GM10248 (cell line): ENCODE measurements around the gene NMNAT1.
A peak's percentile ranks its signal among the peaks of the same experiment; 100 is the strongest.

Experiments
- CTCF ChIA-PET: fragments of 300-600 bp; sonication (Branson Sonifier 250); formaldehyde crosslinking; extraction: SDS; loops from one replicate; lab custom pipeline; 2021; ENCODE audit warnings: antibody characterized with exemption; lab: Yijun Ruan, JAX
- POLR2A ChIA-PET: fragments of 350-650 bp; sonication (Branson Sonifier 250); formaldehyde crosslinking; extraction: SDS; loops from one replicate; lab custom pipeline; 2020; ENCODE audit warnings: antibody characterized with exemption; lab: Yijun Ruan, JAX
- DNase-seq: peaks from one replicate; pipeline ENCODE4 v3.0.0; 2012; ENCODE audit errors: extremely low spot score
- TF ChIP-seq, protein P1 (sequence below): IDR thresholded peaks from 2 replicates; pipeline ENCODE4 v1.5.1; 2012; ENCODE audit warnings: mild to moderate bottlenecking, low read depth; ENCODE audit errors: extremely low read depth, missing control alignments, control extremely low read depth

Gene NMNAT1

DNA sequence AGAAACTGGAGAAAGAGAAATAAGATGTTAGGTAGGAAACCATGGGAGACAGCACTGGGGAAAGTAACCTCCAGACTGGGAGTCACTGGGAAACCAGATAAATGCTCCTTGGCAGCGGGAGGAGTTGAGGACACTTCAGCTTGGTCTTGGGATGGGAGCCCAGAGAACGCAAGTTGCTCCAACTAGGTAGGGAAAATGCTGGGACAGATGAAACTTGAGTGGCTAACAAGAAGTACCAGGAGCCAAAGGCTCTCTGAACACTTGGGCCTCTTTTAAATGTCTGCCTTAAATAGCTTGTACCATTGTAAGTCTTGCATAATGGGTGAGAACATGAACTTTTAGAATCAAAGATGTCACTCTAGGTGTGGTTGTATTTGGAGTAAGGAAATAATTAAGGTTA lies 3.0 kb downstream of the NMNAT1 start:
- TF ChIP-seq, protein P1, sequence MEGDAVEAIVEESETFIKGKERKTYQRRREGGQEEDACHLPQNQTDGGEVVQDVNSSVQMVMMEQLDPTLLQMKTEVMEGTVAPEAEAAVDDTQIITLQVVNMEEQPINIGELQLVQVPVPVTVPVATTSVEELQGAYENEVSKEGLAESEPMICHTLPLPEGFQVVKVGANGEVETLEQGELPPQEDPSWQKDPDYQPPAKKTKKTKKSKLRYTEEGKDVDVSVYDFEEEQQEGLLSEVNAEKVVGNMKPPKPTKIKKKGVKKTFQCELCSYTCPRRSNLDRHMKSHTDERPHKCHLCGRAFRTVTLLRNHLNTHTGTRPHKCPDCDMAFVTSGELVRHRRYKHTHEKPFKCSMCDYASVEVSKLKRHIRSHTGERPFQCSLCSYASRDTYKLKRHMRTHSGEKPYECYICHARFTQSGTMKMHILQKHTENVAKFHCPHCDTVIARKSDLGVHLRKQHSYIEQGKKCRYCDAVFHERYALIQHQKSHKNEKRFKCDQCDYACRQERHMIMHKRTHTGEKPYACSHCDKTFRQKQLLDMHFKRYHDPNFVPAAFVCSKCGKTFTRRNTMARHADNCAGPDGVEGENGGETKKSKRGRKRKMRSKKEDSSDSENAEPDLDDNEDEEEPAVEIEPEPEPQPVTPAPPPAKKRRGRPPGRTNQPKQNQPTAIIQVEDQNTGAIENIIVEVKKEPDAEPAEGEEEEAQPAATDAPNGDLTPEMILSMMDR: no peak
- ChIA-PET POLR2A (interaction anchor here (0.6 kb wide), 1 partner anchor 14 kb away, joined by 7 read pairs; no protein-coding TSS in a partner anchor), CTCF (no interaction called here)
- no peak for DNase-seq

DNA sequence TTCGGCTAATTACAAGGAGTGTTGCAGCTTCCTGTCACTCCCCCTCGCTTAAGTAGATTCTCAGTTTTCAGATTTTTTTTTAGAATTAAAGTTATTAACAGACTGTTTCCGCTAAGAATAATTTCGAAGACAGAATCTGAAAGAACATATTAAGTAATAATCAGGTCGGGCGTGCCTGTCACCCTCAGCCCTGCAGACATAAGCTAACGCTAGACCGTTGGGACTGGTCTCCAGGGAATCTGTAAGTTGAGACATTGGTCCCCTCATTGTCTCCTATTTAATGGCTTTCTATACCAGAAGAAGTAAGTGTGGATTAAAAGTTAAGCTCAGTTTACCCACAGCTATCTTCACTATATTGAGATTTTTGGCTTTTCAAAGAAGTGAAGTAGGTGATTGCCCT lies 14.5 kb downstream of the NMNAT1 start:
- TF ChIP-seq, protein P1: no peak
- ChIA-PET CTCF (interaction anchor here (1.2 to 9.1 kb wide), 2 partner anchors 7 to 198 kb away, joined by 3 to 49 read pairs; no protein-coding TSS in a partner anchor), POLR2A (interaction anchor here (0.7 kb wide), 1 partner anchor 14 kb away, joined by 3 read pairs; the partner anchor contains the start of genes LZIC and NMNAT1)
- no peak for DNase-seq

DNA sequence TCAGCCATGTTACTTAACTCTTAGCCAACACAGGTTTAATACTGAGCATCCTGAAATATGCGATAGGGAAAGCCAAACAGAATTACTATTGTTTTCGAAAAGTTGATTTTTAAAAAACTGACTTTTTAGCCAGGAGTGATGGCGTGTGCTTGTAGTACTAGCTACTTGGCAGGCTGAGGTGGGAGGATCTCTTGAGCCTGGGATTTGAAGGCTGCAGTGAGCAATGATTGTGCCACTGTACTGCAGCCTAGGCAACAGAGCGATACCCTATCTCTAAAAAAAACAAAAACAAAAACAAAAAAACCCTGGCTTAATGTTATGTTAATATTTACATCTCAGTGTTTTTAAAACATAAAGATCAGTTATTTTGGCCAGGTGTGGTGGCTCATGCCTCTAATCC lies 16.7 kb downstream of the NMNAT1 start:
- CTCF ChIA-PET: interaction anchor here (1.3 to 9.1 kb wide), 3 partner anchors 10 to 30 kb away, joined by 5 to 49 read pairs (median 5); no protein-coding TSS in a partner anchor
- POLR2A ChIA-PET: no interaction called here
- TF ChIP-seq, protein P1: no peak
- no peak for DNase-seq

DNA sequence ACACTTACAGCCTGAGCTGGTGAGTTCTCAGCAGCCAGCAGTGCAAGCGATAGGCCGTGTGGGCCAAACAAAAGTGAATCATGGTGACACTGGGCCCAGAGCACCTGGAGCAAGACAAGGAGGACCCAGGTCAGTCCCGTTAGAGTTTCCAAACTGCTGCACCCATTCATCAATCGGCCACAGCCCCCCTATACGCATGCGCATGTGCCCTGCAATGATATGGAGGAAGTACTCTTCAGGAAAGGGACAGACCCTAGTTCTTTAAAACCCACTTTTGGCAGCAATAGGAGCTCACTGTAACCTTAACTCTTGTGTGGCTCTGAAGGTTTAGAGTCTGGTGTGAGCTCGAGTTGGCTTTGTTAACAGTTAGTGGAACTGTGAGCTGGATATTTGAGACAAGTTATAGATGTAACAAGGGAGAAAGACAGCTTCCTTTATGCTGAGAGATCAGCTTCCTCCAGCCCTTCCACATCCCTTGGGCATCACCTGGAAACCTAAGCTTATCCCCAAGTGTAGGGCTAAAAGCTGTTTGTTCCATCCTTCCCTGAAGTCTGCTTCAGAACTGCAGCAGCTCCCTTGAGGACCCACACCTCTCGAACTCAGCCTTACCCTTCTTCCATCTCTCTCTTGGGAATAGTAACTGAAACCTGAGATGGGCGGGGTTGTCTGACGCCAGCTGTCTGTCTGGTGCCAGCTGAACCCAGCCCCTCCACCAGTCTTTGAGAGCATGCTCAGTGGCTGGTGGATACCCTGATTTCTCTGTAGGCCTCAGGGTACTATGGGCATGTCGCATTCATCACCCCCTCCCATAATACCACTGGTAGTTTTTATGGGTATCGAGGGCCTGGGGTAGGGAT lies 17.7 kb downstream of the NMNAT1 start:
- TF ChIP-seq, protein P1: no peak
- CTCF ChIA-PET: interaction anchor here (1.0 to 9.1 kb wide), 6 partner anchors 9 to 50 kb away, joined by 3 to 49 read pairs (median 4); no protein-coding TSS in a partner anchor
- DNase-seq: peak; percentile 64
- POLR2A ChIA-PET: interaction anchor here (0.6 kb wide), 2 partner anchors 23 to 205 kb away, joined by 3 to 5 read pairs; no protein-coding TSS in a partner anchor

DNA sequence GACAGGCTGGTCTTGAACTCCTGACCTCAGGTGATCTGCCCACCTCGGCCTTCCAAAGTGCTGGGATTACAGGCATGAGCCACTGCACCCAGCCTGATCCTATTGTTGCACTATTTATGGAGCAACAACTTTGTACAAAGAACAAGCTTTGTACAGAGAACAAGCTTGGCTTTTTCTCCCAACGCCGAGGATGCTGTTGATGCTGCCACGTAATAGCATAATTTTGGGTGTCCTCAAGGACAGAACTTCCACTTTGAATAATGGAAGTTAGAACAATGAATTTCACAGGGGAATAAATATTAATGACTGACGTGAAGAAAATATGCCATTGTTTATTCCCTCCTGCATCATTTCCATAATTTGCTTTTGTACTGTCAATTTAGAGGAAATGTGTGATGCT lies 41.0 kb downstream of the NMNAT1 start:
- DNase-seq: no peak
- TF ChIP-seq, protein P1: no peak
- POLR2A ChIA-PET: no interaction called here
- CTCF ChIA-PET: no interaction called here

DNA sequence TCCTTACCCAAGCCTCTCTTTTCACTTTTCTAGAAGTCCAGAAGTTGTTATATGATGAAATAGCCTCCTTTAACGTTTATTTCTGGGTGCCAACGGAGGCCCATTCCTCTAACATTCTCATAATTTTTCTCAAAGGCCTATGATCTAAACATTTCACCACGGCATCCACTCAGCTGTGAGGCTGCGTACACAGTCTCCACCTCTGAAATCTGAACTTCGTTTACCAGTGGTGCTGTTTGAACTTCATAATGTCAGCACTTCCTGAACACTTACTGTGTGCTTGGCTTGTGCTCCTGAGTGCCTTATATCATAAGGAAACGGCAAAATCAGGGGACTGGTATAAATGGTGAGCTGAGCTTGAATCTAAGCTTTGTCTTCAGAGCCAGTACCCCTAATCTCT lies 41.7 kb downstream of the NMNAT1 start:
- no peak for DNase-seq
- ChIA-PET CTCF (no interaction called here), POLR2A (no interaction called here)
- TF ChIP-seq, protein P1: no peak
